K562 (cell line): ENCODE data around the gene HPS5. TPM values are rescaled to one million over a fixed set of nuclear protein-coding genes. Genes with fewer than 3 reads are reported as not detected.
A peak's percentile ranks its signal among the peaks of the same experiment; 100 is the strongest.

Experiments used
- ARHGAP35 ChIP-seq: fragments of 450-650 bp; IDR thresholded peaks from 2 replicates; pipeline ENCODE4 v1.6.1; 2018; ENCODE audit not compliant: partially characterized antibody
- BACH1 ChIP-seq: fragments of 200-800 bp; sonication (Bioruptor generic); IDR thresholded peaks from 2 replicates; pipeline ENCODE4 v1.6.1; 2016; ENCODE audit warnings: missing genetic modification characterization, missing compliant biosample characterization
- CREM ChIP-seq: IDR thresholded peaks from 2 replicates; pipeline ENCODE4 v1.6.1; 2014; ENCODE audit warnings: antibody characterized with exemption, low read depth
- CTCFL ChIP-seq: IDR thresholded peaks from 2 replicates; pipeline ENCODE4 v1.6.1; 2011; ENCODE audit warnings: borderline replicate concordance, low read depth, mild to moderate bottlenecking, moderate library complexity, low read length; ENCODE audit not compliant: insufficient read depth, poor library complexity, severe bottlenecking
- GTF3C2 ChIP-seq: IDR thresholded peaks from 3 replicates; pipeline ENCODE4 v1.6.1; 2011; ENCODE audit warnings: borderline replicate concordance, mild to moderate bottlenecking, moderate library complexity; ENCODE audit not compliant: insufficient read length; ENCODE audit errors: extremely low read depth
- HOMEZ ChIP-seq: fragments of 250-450 bp; sonication (Bioruptor Pico); IDR thresholded peaks from 2 replicates; pipeline ENCODE4 v1.4.0; 2020; ENCODE audit warnings: mild to moderate bottlenecking, moderate library complexity
- MXI1 ChIP-seq: IDR thresholded peaks from 2 replicates; pipeline ENCODE4 v1.6.1; 2011; ENCODE audit warnings: low read depth, mild to moderate bottlenecking, improper control_type of control experiment, low read length
- PHB ChIP-seq: fragments of 250-450 bp; sonication (Bioruptor Pico); IDR thresholded peaks from 2 replicates; pipeline ENCODE4 v1.5.0; 2021
- POLR3A ChIP-seq: IDR thresholded peaks from 2 replicates; pipeline ENCODE4 v1.6.1; 2011; ENCODE audit warnings: borderline replicate concordance, mild to moderate bottlenecking, moderate library complexity; ENCODE audit not compliant: insufficient read length, insufficient read depth; ENCODE audit errors: extremely low read depth
- SFPQ ChIP-seq: fragments of 200-400 bp; formaldehyde crosslinking; IDR thresholded peaks from 2 replicates; pipeline ENCODE4 v1.6.1; 2017; ENCODE audit warnings: mild to moderate bottlenecking, low read depth, low read length, moderate library complexity
- THRAP3 ChIP-seq: fragments of 450-650 bp; IDR thresholded peaks from 2 replicates; pipeline ENCODE4 v1.6.1; 2016; ENCODE audit warnings: mild to moderate bottlenecking, inconsistent platforms, borderline replicate concordance
- ZBTB49 ChIP-seq: sonication (generic); formaldehyde crosslinking; IDR thresholded peaks from 2 replicates; pipeline ENCODE4 v1.8.0; 2022; ENCODE audit warnings: missing genetic modification reagents, mild to moderate bottlenecking, borderline replicate concordance
- ZC3H11A ChIP-seq: IDR thresholded peaks from 2 replicates; pipeline ENCODE4 v1.6.1; 2012; ENCODE audit warnings: low read depth, low read length, improper control_type of control experiment
- ZNF175 ChIP-seq: fragments of 200-800 bp; sonication (Bioruptor generic); IDR thresholded peaks from 2 replicates; pipeline ENCODE4 v1.6.1; 2016; ENCODE audit warnings: low read depth, mild to moderate bottlenecking, missing genetic modification characterization, missing compliant biosample characterization
- ZNF24 ChIP-seq: fragments of 450-650 bp; IDR thresholded peaks from 2 replicates; pipeline ENCODE4 v1.6.1; 2016
- polyA plus RNA-seq, 8 experiments: library from polyadenylated mRNA; depleted of rRNA in 4 of 8; stranded (reverse) in 5 of 8; unstranded in 3 of 8; fragments of >200 nt; fragmentation: Nextera tagmentation in 2 of 8; fragmentation: Illumina TruSeq in 1 of 8; extraction: Ambion mirVana in 2 of 8; extraction: Trizol in 1 of 8; gene quantifications; 2 replicates each; pipeline versions ENCODE4 v1.2.1 to v1.2.3, GENCODE V29; 2011 to 2014; ENCODE audit warnings: inconsistent platforms in 1 of 8, missing spikeins in 1 of 8
- total RNA-seq, 7 experiments: library from RNA; depleted of rRNA in 6 of 7; stranded (reverse); fragments of >200 nt in 6 of 7; fragmentation: Illumina TruSeq in 2 of 7; extraction: Trizol in 2 of 7; gene quantifications; 2 replicates each; pipeline versions ENCODE4 v1.2.1 to v1.2.3, GENCODE V29; 2011 to 2021; ENCODE audit warnings: low replicate concordance in 1 of 7

HPS5 gene
- total and polyA plus RNA-seq, 9 of the 15 experiments (the other 6 are each of a cell fraction or from before 2014, with no cell fraction given): 12.2 to 28.1 (median 16.8) TPM

GRCh38 chr11:18321969-18322711 is at the start of gene HPS5, which contains the start of gene GTF2H1 (continued):
- TF ChIP-seq ZBTB49 (CRISPR knock-in tag) (no peak; the same call in 1 of the 2 replicates), SFPQ (no peak), CTCFL (no peak), POLR3A (no peak), CREM (peak; percentile 98), PHB (CRISPR knock-in tag) (no peak), HOMEZ (CRISPR knock-in tag) (no peak), ZNF175 (CRISPR knock-in tag) (no peak), MXI1 (peak; percentile 77; the same call in 1 of the 2 replicates), GTF3C2 (no peak), THRAP3 (no peak), ZC3H11A (no peak), ZNF24 (0 out of 2 replicates have a peak, but pooled peaks have one; percentile 83), ARHGAP35 (no peak), BACH1 (tag) (peak; percentile 72; the same call in 1 of the 2 replicates)
